Measurements from ENCODE around the gene FGD1.
"Not testable (repeated sequence)": the region's sequence is repeated elsewhere in the genome, so short reads cannot be mapped to it uniquely, and the experiment has no call there.

FGD1 gene

DNA sequence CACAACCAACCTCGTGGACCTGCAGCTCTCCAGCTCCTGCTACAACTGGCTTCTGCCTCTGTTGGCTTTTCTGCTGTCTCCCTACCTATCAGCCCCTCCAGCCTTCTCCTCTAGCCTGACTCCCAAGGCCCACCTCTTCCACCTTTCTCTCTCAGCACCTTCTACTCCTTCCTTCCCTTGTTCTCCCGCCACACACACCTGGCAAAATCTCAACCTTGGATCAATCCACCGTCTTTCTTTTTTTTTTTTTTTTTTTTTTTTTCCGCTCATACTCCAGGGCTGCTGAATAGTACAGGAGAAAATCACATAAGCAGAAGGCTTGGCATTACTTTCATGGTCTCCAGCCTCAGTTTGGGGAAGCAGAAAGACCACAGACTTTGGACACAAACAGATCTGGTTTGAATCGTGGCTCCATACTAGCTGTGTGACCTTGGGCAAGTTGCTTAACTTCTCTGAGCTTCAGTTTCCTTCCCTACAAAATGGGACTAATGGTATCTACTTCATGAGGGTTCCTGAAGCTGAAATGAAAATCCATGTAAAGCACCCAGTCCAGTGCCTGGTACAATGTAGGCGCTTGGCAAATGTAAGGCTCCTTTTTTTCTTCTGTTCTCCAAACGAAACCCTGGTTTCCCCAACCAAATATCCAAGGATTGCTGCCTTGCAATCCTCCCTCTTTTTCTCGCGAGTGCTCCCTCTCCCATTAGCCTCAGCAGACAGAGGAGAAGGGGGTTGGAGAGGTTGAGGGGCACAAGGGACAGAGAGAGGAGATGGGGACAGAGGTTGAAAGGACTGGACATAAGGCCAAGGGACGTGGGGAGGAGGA is 1.7 kb downstream of the FGD1 start:
- Histone ChIP-seq H3K4ac (ENCODE audit: low read depth in 1 of 2, low read length in 2 of 2) (peak overlapping the region in 1 of 2 experiments; percentile 49), H3K4me2 (ENCODE audit: low read length, poor library complexity, severe bottlenecking) (peak overlapping the region; percentile 72), H3K27ac (ENCODE audit: low read length, poor library complexity, severe bottlenecking) (peak overlapping the region; percentile 17), H2AK5ac (ENCODE audit: low read length, severe bottlenecking) (no peak overlapping the region), H3K18ac (ENCODE audit: low read depth in 1 of 2, low read length in 2 of 2) (peak overlapping the region in 1 of 2 experiments; percentile 18), H2BK15ac (ENCODE audit: low read depth, poor library complexity, severe bottlenecking) (peak overlapping the region; percentile 28), H3K36me3 (ENCODE audit: control insufficient read depth in 1 of 2, insufficient read depth in 2 of 2, low read depth in 1 of 2, low read length in 2 of 2) (peaks cover 0 to 3% of the 10 kb centered on the region in 2 experiments), H3K27me3 (ENCODE audit: control insufficient read depth in 1 of 2, insufficient read depth in 1 of 2, low read length in 2 of 2) (peaks cover 0 to 18% of the 10 kb centered on the region in 2 experiments), H3K4me3 (ENCODE audit: insufficient read depth in 1 of 2, low read depth in 1 of 2, low read length in 2 of 2) (peak overlapping the region; percentile 68 to 78), H3K14ac (ENCODE audit: low read length in 2 of 2) (peak overlapping the region in 1 of 2 experiments; percentile 79), H3K23ac (ENCODE audit: low read length in 2 of 2) (peak overlapping the region in 1 of 2 experiments; percentile 3), H3K4me1 (ENCODE audit: control insufficient read depth, insufficient read depth, low read depth, low read length) (peaks cover 13% of the 10 kb centered on the region), H4K8ac (ENCODE audit: low read length) (no peak overlapping the region), H2BK12ac (ENCODE audit: low read length in 2 of 2) (peak overlapping the region in 1 of 2 experiments; percentile 71), H2BK120ac (ENCODE audit: low read depth, low read length) (no peak overlapping the region), H3K9ac (ENCODE audit: low read length) (peak overlapping the region; percentile 86), H3K9me3 (ENCODE audit: control insufficient read depth, low read length) (no peaks in the 10 kb centered on the region), H3K79me1 (replicated peaks; ENCODE audit: low read length, poor library complexity, severe bottlenecking) (peaks cover 10% of the 10 kb centered on the region), H2BK5ac (ENCODE audit: low read depth, low read length, poor library complexity, severe bottlenecking) (no peak overlapping the region), H2AFZ (ENCODE audit: low read depth, low read length) (no peak overlapping the region), H4K91ac (ENCODE audit: low read length) (peak overlapping the region; percentile 39)
- 70% methylated on average over 5 of the region's 10 CpGs for WGBS
- no peak for DNase-seq

- Histone ChIP-seq H2BK120ac (ENCODE audit: low read depth, low read length) (no peak overlapping the region), H3K79me1 (replicated peaks; ENCODE audit: low read length, poor library complexity, severe bottlenecking) (peaks cover 10% of the 10 kb centered on the region), H2BK12ac (ENCODE audit: low read length in 2 of 2) (no peak overlapping the region), H3K23ac (ENCODE audit: low read length in 2 of 2) (no peak overlapping the region), H3K18ac (ENCODE audit: low read depth in 1 of 2, low read length in 2 of 2) (no peak overlapping the region), H3K27ac (ENCODE audit: low read length, poor library complexity, severe bottlenecking) (peak overlapping the region; percentile 45), H3K4me1 (ENCODE audit: control insufficient read depth, insufficient read depth, low read depth, low read length) (peaks cover 13% of the 10 kb centered on the region), H3K9me3 (ENCODE audit: control insufficient read depth, low read length) (no peaks in the 10 kb centered on the region), H3K14ac (ENCODE audit: low read length in 2 of 2) (no peak overlapping the region), H3K4me2 (ENCODE audit: low read length, poor library complexity, severe bottlenecking) (no peak overlapping the region), H3K36me3 (ENCODE audit: control insufficient read depth in 1 of 2, insufficient read depth in 2 of 2, low read depth in 1 of 2, low read length in 2 of 2) (peaks cover 0 to 3% of the 10 kb centered on the region in 2 experiments), H3K4ac (ENCODE audit: low read depth in 1 of 2, low read length in 2 of 2) (no peak overlapping the region), H2BK5ac (ENCODE audit: low read depth, low read length, poor library complexity, severe bottlenecking) (no peak overlapping the region), H3K9ac (ENCODE audit: low read length) (peak overlapping the region; percentile 86), H2AK5ac (ENCODE audit: low read length, severe bottlenecking) (no peak overlapping the region), H4K91ac (ENCODE audit: low read length) (no peak overlapping the region), H2BK15ac (ENCODE audit: low read depth, poor library complexity, severe bottlenecking) (no peak overlapping the region), H3K4me3 (ENCODE audit: insufficient read depth in 1 of 2, low read depth in 1 of 2, low read length in 2 of 2) (no peak overlapping the region), H3K27me3 (ENCODE audit: control insufficient read depth in 1 of 2, insufficient read depth in 1 of 2, low read length in 2 of 2) (peaks cover 0 to 13% of the 10 kb centered on the region in 2 experiments), H4K8ac (ENCODE audit: low read length) (no peak overlapping the region), H2AFZ (ENCODE audit: low read depth, low read length) (peak overlapping the region; percentile 14)
- peak; percentile 41 for DNase-seq
- 11% methylated on average over 2 of the region's 6 CpGs for WGBS
These were observed 3.7 kb downstream of the FGD1 start for GRCh38 chrX:54492340-54492739.

DNA sequence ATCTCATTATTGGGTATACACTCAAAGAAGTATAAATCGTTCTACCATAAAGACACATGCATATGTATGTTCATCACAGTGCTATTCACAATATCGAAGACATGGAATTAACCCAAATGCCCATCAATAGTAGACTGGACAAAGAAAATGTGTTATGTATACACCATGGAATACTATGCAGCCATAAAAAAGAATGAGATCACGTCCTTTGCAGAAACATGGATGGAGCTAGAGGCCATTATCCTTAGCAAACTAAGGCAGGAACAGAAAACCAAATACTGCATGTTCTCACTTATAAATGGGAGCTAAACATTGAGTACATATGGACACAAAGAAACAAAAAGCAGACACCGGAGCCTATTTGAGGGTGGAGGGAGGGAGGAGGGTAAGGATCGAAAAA is 6.2 kb downstream of the FGD1 start:
- not testable (repeated sequence) for H2AK5ac ChIP-seq (ENCODE audit: low read length, severe bottlenecking); H4K91ac ChIP-seq (ENCODE audit: low read length); H3K4me2 ChIP-seq (ENCODE audit: low read length, poor library complexity, severe bottlenecking); H2BK12ac ChIP-seq (ENCODE audit: low read length in 2 of 2); H3K27me3 ChIP-seq (ENCODE audit: control insufficient read depth in 1 of 2, insufficient read depth in 1 of 2, low read length in 2 of 2); H2BK15ac ChIP-seq (ENCODE audit: low read depth, poor library complexity, severe bottlenecking); H3K9ac ChIP-seq (ENCODE audit: low read length); H2AFZ ChIP-seq (ENCODE audit: low read depth, low read length); H2BK5ac ChIP-seq (ENCODE audit: low read depth, low read length, poor library complexity, severe bottlenecking); H3K4ac ChIP-seq (ENCODE audit: low read depth in 1 of 2, low read length in 2 of 2); H3K14ac ChIP-seq (ENCODE audit: low read length in 2 of 2); H3K18ac ChIP-seq (ENCODE audit: low read depth in 1 of 2, low read length in 2 of 2); H2BK120ac ChIP-seq (ENCODE audit: low read depth, low read length); H4K8ac ChIP-seq (ENCODE audit: low read length); H3K9me3 ChIP-seq (ENCODE audit: control insufficient read depth, low read length); H3K27ac ChIP-seq (ENCODE audit: low read length, poor library complexity, severe bottlenecking); DNase-seq; H3K23ac ChIP-seq (ENCODE audit: low read length in 2 of 2); H3K36me3 ChIP-seq (ENCODE audit: control insufficient read depth in 1 of 2, insufficient read depth in 2 of 2, low read depth in 1 of 2, low read length in 2 of 2); H3K4me3 ChIP-seq (ENCODE audit: insufficient read depth in 1 of 2, low read depth in 1 of 2, low read length in 2 of 2)
- H3K79me1 ChIP-seq (replicated peaks; ENCODE audit: low read length, poor library complexity, severe bottlenecking) = peaks cover 13% of the 10 kb centered on the region
- H3K4me1 ChIP-seq (ENCODE audit: control insufficient read depth, insufficient read depth, low read depth, low read length) = peaks cover 13% of the 10 kb centered on the region
- no CpG with 5 or more reads among the region's 5 CpGs for WGBS

DNA sequence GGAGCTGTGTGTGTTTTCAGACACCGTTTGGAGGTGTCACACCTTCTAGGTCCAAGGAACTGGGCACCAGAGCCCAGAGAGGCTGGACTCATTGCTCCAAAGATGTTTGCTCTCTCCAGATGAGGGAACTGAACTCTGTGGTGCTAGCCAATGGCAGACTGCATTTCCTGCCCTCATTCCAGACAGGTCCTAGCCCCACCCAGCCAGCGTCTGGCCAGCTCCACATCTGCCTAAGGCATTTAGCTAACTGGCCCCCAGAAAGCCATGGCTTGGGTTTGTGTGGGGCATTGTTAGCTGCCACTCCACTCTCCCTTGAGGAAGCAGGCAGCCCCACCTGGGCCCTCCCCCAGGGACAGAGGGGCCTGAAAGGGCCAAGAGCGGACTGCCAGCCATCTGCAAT is 11.4 kb downstream of the FGD1 start:
- Histone ChIP-seq H3K9ac (ENCODE audit: low read length) (no peak overlapping the region), H3K23ac (ENCODE audit: low read length in 2 of 2) (no peak overlapping the region), H2AK5ac (ENCODE audit: low read length, severe bottlenecking) (no peak overlapping the region), H3K27me3 (ENCODE audit: control insufficient read depth in 1 of 2, insufficient read depth in 1 of 2, low read length in 2 of 2) (peaks cover 0 to 3% of the 10 kb centered on the region in 2 experiments), H4K8ac (ENCODE audit: low read length) (no peak overlapping the region), H3K4me1 (ENCODE audit: control insufficient read depth, insufficient read depth, low read depth, low read length) (peaks cover 12% of the 10 kb centered on the region), H2BK12ac (ENCODE audit: low read length in 2 of 2) (no peak overlapping the region), H3K9me3 (ENCODE audit: control insufficient read depth, low read length) (no peaks in the 10 kb centered on the region), H3K4me3 (ENCODE audit: insufficient read depth in 1 of 2, low read depth in 1 of 2, low read length in 2 of 2) (no peak overlapping the region), H3K4me2 (ENCODE audit: low read length, poor library complexity, severe bottlenecking) (no peak overlapping the region), H2AFZ (ENCODE audit: low read depth, low read length) (no peak overlapping the region), H3K4ac (ENCODE audit: low read depth in 1 of 2, low read length in 2 of 2) (peak overlapping the region in 1 of 2 experiments; percentile 37), H2BK15ac (ENCODE audit: low read depth, poor library complexity, severe bottlenecking) (no peak overlapping the region), H3K14ac (ENCODE audit: low read length in 2 of 2) (no peak overlapping the region), H3K36me3 (ENCODE audit: control insufficient read depth in 1 of 2, insufficient read depth in 2 of 2, low read depth in 1 of 2, low read length in 2 of 2) (no peaks in the 10 kb centered on the region), H2BK5ac (ENCODE audit: low read depth, low read length, poor library complexity, severe bottlenecking) (no peak overlapping the region), H4K91ac (ENCODE audit: low read length) (peak overlapping the region; percentile 18), H3K79me1 (replicated peaks; ENCODE audit: low read length, poor library complexity, severe bottlenecking) (peaks cover 12% of the 10 kb centered on the region), H3K27ac (ENCODE audit: low read length, poor library complexity, severe bottlenecking) (no peak overlapping the region), H2BK120ac (ENCODE audit: low read depth, low read length) (no peak overlapping the region), H3K18ac (ENCODE audit: low read depth in 1 of 2, low read length in 2 of 2) (no peak overlapping the region)
- 27% methylated on average over 2 of the region's 3 CpGs for WGBS
- no peak for DNase-seq
